Duodenal mucosa (tissue), 2 donors: ENCODE measurements around the gene PAEP.

Experiments used
- H3K27ac ChIP-seq: one replicate; pipeline ENCODE4 v1.7.0; 2013; ENCODE audit warnings: low read depth, low read length
- H3K27me3 ChIP-seq, 2 donors: one replicate each; pipeline ENCODE4 v1.7.0; 2013; ENCODE audit warnings: low read length in 2 of 2, control low read depth in 1 of 2; ENCODE audit not compliant: insufficient read depth in 2 of 2, control insufficient read depth in 1 of 2
- H3K36me3 ChIP-seq, 2 donors: one replicate each; pipeline ENCODE4 v1.7.0; 2013; ENCODE audit warnings: low read length in 2 of 2, control low read depth in 1 of 2; ENCODE audit not compliant: insufficient read depth in 2 of 2, control insufficient read depth in 1 of 2
- H3K4me1 ChIP-seq, 2 donors: one replicate each; pipeline ENCODE4 v1.7.0; 2013; ENCODE audit warnings: low read length in 2 of 2, control low read depth in 1 of 2; ENCODE audit not compliant: insufficient read depth in 2 of 2, control insufficient read depth in 1 of 2
- H3K4me3 ChIP-seq, 2 donors: one replicate each; pipeline ENCODE4 v1.7.0; 2013; ENCODE audit warnings: low read length in 2 of 2, low read depth in 1 of 2
- H3K9ac ChIP-seq, 2 donors: one replicate each; pipeline ENCODE4 v1.7.0; 2013; ENCODE audit warnings: low read length in 2 of 2, low read depth in 1 of 2
- H3K9me3 ChIP-seq, 2 donors: one replicate each; pipeline ENCODE4 v1.7.0; 2013; ENCODE audit warnings: low read length in 2 of 2, control low read depth in 1 of 2; ENCODE audit not compliant: control insufficient read depth in 1 of 2

The PAEP gene

DNA sequence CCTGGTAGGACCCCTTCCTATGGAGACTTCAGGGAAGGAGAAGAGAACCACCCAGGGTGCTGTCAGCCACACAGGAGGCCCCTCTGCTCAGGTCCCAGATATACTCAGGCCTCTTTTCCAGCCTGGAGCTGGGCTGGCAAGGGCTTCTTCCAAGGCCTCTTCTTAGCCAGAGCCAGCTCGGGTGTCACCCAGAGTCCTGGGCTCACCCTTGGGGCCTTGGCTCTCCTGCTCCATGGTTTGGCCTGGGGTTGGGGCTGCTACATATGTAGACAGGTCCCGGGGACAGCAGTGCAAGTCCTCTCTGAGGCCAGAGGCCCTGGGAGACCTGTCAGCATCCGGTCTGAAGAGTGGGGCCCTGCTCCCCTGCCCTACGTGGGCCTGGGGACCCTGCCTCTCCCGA is 22.8 kb downstream of the PAEP start:
- Histone ChIP-seq H3K4me3 (no peak overlapping the region), H3K9me3 (no peaks in the 10 kb centered on the region), H3K9ac (no peak overlapping the region), H3K4me1 (no peaks in the 10 kb centered on the region), H3K36me3 (no peaks in the 10 kb centered on the region), H3K27me3 (no peaks in the 10 kb centered on the region), H3K27ac (no peak overlapping the region)

DNA sequence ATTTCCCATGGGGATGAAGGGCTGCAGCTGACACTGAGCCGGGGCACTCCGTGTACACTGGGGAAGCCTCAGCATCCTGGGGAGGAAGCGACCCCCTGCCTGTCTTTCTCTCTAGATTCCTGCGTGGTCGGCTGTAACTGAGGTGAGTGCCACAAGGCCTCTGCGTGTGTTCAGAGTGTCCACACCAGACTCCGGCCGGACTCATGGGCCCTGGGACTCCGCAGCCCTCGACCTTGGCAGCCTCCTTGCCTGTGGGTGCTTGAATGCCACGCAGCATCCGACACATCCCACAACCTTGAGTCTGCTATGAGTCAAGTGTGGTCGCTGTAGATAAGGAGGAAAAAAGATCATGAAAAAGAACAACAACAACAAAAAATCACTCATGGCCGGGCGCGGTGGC is 23.4 kb downstream of the PAEP start:
- no peaks in the 10 kb centered on the region for H3K27me3 ChIP-seq
- no peaks in the 10 kb centered on the region for H3K9me3 ChIP-seq
- H3K27ac ChIP-seq = no peak overlapping the region
- H3K4me3 ChIP-seq = no peak overlapping the region
- no peaks in the 10 kb centered on the region for H3K4me1 ChIP-seq
- no peak overlapping the region for H3K9ac ChIP-seq
- no peaks in the 10 kb centered on the region for H3K36me3 ChIP-seq

DNA sequence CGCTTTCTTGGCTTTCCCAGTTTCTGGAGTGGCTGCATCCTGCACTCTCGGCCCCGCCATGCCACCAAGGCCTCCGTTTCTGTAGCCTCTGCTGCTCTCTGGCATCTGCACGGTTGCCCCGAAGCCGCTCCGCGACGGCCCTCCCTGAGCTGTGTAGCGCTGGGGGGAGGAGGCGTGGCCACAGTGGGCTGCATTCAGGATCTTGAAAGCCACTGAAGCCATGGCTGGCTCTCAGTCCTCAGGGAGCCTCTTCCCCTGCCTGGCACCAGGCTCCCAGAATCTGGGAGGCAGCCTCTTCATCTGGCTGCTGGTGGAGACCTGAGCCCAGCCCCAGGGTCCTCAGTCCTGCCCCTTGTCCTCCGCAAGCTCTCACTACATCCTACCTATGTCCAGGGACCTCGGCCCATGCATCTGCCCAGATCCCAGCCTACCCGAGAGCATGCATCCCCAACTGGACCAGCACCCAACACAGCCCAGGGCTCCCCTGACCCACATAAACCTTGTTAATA is 25.1 kb downstream of the PAEP start:
- Histone ChIP-seq H3K27me3 (no peaks in the 10 kb centered on the region), H3K27ac (no peak overlapping the region), H3K36me3 (no peaks in the 10 kb centered on the region)

DNA sequence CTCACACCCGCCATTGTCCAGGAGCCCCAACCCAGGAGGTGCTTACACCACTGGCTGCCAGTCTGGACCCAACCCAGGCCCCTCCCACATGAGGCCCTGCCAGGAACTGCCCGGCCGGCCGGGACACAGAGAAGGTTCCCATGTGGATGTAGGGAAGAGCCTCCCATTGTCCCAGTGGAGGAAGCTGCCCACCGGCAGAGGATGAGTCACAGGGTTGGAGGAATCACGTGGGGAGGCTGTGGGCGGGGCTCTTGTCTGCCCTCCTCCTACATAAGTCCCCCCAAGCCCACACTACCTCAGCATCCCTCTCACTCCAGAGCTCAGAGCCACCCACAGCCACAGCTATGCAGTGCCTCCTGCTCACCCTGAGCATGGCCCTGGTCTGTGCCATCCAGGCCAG is 26.1 kb downstream of the PAEP start:
- Histone ChIP-seq H3K9me3 (no peaks in the 10 kb centered on the region), H3K9ac (no peak overlapping the region), H3K27ac (no peak overlapping the region), H3K4me3 (no peak overlapping the region), H3K36me3 (no peaks in the 10 kb centered on the region), H3K4me1 (no peaks in the 10 kb centered on the region), H3K27me3 (no peaks in the 10 kb centered on the region)

More for the DNA sequence above, 25.1 kb downstream of the PAEP start:
- Histone ChIP-seq H3K4me3 (no peak overlapping the region), H3K9me3 (no peaks in the 10 kb centered on the region), H3K9ac (no peak overlapping the region), H3K4me1 (no peaks in the 10 kb centered on the region)

DNA sequence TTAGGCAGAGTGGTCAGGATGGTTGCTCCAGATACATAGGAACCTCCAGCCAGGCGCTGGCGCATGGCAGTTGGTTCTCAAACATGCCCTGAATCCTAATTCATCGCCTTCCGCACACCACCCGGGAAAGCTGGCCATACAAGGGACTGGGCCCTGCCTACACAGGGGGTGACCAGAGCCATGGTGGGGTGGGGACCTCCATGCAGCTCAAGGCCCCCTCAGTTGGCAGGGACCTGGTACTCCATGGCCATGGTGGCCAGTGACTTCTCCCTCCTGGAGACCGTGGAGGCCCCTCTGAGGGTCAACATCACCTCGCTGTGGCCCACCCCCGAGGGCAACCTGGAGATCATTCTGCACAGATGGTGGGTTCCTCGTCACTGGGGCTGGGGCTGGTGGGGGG is 26.8 kb downstream of the PAEP start:
- H3K36me3 ChIP-seq = no peaks in the 10 kb centered on the region
- H3K27me3 ChIP-seq = no peaks in the 10 kb centered on the region
- no peak overlapping the region for H3K4me3 ChIP-seq
- no peaks in the 10 kb centered on the region for H3K4me1 ChIP-seq
- no peak overlapping the region for H3K27ac ChIP-seq
- H3K9ac ChIP-seq = no peak overlapping the region
- no peaks in the 10 kb centered on the region for H3K9me3 ChIP-seq

DNA sequence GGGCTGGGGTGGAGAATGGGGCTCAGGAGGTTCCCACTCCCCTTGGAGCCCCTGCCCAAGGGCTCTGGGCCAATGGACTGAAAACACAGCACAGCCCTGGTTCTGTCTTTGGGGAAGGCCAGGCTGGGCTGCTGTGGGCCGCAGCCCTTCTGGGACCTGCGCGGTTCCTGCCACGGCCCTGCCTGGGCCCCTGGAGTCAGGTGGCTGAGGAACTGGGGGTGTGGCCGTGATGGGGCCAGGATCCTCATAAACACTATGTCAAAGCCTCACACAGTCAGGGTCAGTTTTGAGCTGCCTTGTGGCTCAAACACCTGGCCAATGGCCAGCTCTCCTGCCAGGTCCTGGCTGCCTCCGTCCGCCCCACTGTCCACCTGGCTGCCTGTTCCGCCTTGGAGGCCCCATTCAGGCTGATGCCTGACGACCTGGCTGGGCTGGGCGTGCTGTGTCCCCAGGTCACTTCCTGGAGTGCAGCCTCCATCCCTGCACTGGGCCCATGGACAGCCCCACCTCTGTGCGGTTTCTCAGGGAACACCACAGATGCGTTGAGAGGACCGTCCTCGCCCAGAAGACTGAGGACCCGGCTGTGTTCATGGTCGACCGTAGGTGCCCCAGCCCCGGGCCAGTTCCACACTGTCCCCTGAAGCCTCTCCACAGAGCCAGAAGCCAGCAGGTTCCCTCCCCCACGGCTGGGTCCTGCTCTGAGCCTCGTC is 27.5 kb downstream of the PAEP start:
- Histone ChIP-seq H3K4me1 (no peaks in the 10 kb centered on the region), H3K36me3 (no peaks in the 10 kb centered on the region), H3K4me3 (no peak overlapping the region), H3K9me3 (no peaks in the 10 kb centered on the region), H3K27ac (no peak overlapping the region), H3K27me3 (no peaks in the 10 kb centered on the region), H3K9ac (no peak overlapping the region)

DNA sequence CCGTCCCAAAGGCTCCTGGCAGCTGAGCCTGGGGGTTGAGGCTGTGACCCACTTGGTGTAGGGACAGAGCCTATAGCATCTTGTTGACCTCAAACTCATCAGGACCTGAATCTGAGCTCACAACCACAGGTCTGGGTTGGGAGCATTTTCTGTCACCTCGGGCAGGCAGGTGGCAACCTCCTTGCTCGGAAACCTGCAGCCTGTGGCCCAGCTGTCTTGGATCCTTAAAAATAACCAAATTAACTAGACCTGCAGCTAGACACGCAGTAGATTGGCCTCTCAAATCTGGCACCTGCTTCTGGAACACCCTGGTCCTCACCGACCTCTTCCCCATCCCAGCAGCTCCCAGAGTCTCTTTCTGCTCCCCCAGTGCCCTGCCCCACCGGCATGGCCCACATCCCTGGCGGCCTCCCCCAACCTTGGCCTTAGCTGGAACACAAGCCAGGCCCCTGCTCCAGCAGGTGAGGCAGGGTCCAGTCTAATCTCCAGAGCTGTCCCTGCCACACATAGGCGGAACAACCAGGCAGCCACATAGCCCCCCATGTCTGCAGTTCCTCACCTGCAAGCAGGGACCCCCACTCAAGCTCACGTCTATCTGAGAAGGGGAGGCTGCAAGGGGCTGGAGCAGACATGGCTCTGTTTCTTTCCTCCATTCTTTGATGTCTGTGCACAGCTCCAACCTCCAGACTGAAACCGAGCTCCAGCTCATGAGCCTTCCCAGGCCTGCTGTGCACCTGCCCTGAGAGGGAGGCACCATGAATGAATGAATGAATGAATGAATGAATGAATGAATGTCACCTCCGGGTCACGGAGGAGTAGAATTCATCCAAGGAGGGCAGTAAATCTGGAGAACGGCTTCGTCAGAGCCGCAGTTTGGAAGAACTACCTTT is 28.3 kb downstream of the PAEP start:
- H3K36me3 ChIP-seq = no peaks in the 10 kb centered on the region
- H3K27ac ChIP-seq = no peak overlapping the region
- H3K27me3 ChIP-seq = no peaks in the 10 kb centered on the region
- no peak overlapping the region for H3K4me3 ChIP-seq
- H3K4me1 ChIP-seq = no peaks in the 10 kb centered on the region
- H3K9ac ChIP-seq = no peak overlapping the region
- H3K9me3 ChIP-seq = no peaks in the 10 kb centered on the region

DNA sequence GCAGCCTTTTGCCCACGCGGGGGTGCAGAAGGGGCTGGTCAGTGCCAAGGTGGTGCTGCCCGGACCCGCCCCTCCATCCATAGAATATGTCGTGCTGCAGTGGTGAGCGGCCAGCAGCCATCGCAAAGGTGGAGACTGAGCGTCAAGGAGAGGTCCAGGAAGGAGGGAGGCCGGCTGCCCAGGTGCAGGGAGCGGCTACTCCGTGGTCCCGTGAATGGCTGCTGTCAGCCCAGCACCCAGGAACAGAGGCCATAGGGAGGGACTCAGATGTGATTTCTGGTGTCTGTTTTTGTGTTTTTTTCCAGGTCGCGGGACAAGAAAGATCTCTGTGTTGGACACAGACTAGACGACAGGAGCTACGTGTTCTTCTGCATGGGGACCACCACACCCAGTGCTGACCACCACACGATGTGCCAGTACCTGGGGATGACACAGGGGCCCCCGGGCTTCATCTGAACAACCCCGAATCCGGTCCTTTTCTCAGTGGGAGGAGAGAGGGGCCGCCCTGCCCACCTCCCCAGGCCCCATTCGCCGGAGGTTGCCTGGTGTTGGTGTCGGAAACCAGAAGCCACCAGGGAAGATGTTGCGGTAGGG is 29.0 kb downstream of the PAEP start:
- H3K9ac ChIP-seq = no peak overlapping the region
- H3K36me3 ChIP-seq = no peaks in the 10 kb centered on the region
- H3K27ac ChIP-seq = no peak overlapping the region
- no peaks in the 10 kb centered on the region for H3K4me1 ChIP-seq
- H3K4me3 ChIP-seq = no peak overlapping the region
- no peaks in the 10 kb centered on the region for H3K27me3 ChIP-seq
- no peaks in the 10 kb centered on the region for H3K9me3 ChIP-seq

DNA sequence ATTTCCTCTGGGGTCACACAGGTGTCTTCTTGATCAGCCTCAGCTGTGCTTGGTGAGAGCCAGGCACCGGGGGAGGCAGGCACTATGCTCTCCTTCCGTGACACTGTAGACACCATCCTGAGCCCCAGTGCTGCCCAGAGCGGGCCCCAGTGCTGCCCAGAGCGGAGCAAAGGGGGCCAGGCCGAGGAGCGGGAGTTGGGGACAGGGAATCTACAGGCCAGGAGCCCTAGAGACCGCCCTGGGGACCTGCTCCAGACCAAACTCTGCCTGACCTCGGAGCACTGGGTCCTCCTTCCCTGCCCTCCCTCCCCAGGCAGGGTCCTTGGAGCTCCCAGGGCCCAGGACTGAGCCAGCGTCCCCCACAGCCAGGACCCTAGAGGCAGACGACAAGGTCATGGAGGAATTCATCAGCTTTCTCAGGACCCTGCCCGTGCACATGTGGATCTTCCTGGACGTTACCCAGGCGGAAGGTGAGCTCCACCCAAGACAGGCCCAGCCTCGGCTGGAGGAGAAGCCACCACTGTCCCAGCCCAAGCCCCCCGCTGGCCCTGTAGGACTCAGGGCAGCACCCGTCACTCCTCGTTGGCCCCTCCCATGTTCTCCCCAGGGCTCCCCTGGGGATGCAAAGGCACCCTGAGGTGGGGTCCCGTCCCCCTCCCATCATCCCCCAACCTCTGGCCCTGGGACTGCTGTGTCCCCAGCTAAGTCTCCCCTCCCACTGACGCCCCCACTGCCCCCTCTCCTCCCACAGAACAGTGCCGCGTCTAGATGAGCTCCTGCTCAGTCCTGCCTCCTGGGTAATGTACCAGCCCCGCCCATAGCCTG is 30.2 kb downstream of the PAEP start:
- H3K9me3 ChIP-seq = no peaks in the 10 kb centered on the region
- no peak overlapping the region for H3K9ac ChIP-seq
- no peak overlapping the region for H3K4me3 ChIP-seq
- no peaks in the 10 kb centered on the region for H3K4me1 ChIP-seq
- no peak overlapping the region for H3K27ac ChIP-seq
- H3K27me3 ChIP-seq = no peaks in the 10 kb centered on the region
- H3K36me3 ChIP-seq = no peaks in the 10 kb centered on the region

DNA sequence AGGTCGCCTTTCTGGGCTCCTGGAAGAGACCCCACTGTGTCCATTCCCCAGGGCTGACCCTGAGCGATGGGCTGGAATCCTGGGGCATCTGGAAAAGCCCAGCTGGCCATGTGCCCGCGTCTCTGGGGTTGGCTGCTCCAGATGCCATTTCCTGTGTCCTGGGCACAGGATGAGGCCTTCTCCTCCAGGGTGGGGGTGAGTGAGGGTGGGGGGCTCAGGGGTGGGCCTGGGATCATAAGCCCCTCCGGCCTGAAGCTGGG is 30.7 kb downstream of the PAEP start:
- H3K4me3 ChIP-seq = no peak overlapping the region
- no peaks in the 10 kb centered on the region for H3K27me3 ChIP-seq
- no peaks in the 10 kb centered on the region for H3K36me3 ChIP-seq
- no peak overlapping the region for H3K9ac ChIP-seq
- no peak overlapping the region for H3K27ac ChIP-seq
- no peaks in the 10 kb centered on the region for H3K9me3 ChIP-seq
- no peaks in the 10 kb centered on the region for H3K4me1 ChIP-seq
